GM19099 (cell line): ENCODE results near the gene LMBR1.

Experiments used
- POLR2A ChIP-seq: IDR thresholded peaks from 3 replicates; pipeline ENCODE4 v1.6.1; 2011; ENCODE audit warnings: low read depth; ENCODE audit not compliant: insufficient read length; ENCODE audit errors: extremely low read depth

LMBR1 gene

DNA sequence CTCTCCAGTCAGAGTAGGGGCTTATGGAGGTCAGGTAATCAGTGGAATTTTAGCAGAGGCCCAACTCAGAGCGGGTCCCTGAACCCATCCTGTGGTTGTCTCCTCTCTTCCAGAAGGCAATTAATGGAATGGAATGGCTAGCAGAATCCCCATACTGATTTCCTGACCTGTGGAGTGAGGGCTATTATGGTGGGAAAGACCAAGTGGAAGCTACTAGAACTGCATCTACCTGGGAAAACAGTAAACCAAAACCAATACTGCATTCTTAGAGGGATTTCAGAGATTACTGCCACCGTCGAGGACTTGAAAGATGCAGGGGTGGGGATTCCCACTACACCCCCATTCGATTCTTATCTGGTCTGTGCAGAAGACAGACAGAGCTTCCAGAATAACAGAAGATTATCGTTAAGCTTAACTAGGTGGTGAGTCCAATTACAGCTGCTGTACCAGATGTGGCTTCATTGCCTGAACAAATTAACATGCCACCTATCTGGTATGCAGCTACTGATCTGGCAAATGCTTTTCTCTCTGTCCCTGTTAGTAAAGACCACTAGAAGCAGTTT is 73.2 kb downstream of the LMBR1 start:
- TF ChIP-seq POLR2A = no peak

DNA sequence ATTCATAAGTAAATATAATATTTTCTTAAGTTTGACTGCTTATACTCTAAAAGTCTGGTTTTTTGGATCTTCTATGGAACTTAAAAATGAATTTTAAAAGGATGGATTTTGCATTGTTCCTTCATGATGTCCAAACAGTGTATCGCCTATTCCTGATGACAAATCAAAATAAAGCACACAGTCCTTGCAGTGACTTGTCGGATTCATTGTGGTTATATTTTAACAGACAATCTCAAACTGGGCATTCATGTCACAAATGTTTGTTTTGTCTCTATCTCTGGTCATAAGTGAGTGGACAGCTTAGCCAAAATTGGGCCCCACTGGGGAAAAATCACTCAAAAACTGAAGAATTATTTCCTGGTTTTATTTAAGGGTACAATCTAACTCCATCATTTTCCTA is 74.8 kb downstream of the LMBR1 start:
- no peak for TF ChIP-seq POLR2A

DNA sequence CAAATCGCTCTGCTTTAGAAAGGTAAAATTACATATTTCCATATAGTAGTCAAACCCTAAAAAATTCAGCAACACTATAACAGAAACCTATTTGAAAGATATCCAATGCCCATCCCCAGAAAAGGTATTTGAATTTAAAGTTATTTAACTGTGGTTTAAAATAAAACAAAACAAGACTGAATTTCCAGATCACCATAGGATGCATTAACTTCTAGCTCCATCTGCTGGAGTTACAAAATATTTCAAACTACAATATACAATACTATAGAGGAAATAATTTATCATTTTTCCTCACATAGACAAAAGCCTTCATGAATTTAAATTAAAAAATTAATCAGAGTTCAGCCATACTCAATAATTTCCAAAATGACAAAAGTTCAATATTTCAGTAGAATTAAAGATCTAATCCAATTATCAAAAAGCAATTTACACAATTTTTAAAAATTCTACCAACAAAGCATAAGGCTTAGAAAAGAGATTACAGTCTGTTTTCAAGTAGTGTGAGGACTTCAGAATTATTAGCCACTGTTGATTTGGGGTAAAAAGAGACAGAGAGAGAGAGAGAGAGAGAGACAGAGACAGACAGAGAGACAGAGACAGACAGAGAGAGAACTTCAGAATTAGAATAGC is 75.9 kb downstream of the LMBR1 start:
- TF ChIP-seq POLR2A = no peak

DNA sequence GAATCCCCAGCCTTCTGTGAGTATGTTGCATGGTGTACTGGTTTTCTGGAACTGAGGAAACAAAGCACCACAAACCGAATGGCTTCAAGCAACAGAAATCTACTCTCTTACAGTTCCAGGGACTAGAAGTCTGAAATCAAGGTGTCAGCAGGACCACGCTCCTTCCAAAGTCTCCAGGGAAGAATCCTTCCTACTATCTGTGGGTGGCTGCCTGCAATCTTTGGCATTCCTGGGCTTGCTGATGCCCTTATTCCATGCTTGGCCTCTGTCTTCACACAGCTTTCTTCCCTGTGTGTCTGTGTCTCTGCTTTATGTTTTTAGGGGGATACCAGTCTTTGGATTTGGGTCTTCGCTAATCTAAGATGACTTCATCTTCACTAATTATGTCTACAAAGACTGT is 81.3 kb downstream of the LMBR1 start:
- TF ChIP-seq POLR2A = no peak

DNA sequence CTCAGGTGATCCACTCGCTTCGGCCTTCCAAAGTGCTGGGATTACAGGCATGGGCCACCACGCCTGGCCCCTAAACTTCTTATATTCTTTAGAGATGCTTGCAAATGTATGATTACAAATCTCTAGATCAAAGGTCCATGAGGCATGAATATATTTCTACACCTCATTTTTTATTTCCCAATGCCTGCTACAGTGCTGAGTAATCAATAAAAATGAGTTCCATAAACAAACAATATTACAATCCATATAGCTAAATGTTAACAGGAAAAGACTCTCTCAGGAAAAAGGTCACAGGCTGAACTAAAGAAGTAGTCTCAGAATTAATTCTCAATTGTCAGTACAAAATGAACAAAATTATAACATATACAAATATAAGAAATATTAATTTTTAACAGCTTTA is 90.8 kb downstream of the LMBR1 start:
- TF ChIP-seq POLR2A = no peak

DNA sequence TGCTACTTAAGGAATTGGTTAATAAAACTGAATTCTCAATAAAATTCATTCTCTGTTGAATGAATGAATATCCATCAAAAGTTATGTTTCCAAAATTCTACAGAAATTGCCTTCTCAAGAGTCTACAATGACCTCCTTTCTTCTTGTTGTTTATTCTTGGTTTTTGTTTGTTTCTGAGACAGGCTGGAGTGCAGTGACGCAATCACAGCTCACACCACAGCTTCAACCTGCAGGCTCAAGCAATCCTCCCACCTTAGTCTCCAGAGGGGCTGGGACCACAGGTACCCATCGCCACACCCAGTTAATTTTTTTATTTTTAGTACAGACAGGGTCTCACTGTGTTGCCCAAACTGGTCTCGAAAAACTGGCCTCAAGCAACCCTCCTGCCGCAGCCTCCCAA is 97.6 kb downstream of the LMBR1 start:
- no peak for TF ChIP-seq POLR2A

DNA sequence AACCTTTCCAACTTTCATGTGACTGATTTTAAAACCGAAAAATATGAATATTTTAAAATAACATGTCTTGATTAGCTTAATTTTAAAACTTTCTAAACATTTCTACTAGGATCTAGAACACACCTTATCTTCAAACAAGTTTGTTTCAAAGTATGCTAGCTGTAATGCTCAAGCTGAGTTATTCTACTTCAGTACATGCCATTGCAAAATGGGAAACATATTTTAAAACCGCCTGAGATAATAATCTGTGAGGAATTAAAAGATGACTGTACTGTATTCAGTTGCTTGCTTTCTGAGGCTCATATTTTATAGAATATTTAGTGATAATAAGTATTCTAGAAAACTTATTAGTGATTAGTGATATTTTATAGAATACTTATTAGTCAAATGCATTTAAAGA is 99.6 kb downstream of the LMBR1 start:
- TF ChIP-seq POLR2A = no peak

DNA sequence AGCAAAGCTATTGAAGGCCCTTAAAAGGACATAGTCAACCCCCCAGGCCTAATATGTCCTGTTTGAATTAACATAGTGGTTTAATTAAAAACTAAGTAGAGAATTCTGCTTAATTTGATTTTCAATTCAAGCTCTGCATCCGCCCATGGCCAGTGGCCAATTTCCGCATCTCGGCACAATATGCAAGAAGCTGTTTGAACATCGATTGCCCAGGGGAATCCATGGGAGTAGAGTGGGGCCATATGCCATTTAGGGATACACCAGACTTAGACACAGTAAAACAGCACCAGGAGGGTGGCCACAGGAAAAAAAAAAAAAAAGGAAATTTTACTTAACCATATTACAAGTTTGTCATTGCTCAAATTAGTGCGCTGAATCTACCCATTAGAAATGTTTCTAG is 100.4 kb downstream of the LMBR1 start:
- TF ChIP-seq POLR2A = no peak

DNA sequence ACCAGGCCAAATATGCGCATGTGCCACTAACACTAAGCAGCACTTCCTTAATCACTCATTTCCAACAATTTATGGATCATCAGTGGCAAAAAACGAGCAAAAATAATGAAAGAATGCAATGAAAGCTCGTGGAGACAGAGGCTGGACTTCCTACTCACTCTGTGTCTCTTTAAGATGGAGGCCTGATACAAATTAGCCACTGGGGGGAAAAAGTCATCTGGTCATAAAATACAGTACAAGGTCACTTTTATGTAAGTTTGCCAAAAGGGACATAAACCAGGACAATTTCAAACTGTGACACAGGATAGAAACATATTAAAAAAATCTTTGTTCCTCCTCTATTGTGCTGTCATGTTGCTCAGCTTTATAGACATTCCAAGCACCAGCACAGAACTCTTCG is 101.7 kb downstream of the LMBR1 start:
- TF ChIP-seq POLR2A = no peak

DNA sequence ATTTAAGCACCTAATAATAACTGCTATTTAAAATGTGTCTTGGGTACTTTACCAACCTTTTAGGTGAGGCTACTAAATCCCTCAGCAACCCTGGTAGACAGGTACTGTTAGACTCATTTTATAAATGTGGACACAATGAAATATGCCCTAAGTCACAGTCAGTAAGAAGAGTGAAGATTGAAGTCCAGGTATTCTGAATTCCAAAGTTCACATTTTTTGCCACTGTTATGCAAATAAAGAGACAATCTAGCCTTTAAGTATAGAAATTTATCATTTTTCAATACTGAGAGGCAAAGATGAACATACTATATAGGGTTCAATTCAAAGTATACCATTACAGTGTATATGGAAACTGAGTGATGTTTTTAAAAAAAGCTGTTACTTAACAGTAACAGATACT is 102.7 kb downstream of the LMBR1 start:
- no peak for TF ChIP-seq POLR2A

DNA sequence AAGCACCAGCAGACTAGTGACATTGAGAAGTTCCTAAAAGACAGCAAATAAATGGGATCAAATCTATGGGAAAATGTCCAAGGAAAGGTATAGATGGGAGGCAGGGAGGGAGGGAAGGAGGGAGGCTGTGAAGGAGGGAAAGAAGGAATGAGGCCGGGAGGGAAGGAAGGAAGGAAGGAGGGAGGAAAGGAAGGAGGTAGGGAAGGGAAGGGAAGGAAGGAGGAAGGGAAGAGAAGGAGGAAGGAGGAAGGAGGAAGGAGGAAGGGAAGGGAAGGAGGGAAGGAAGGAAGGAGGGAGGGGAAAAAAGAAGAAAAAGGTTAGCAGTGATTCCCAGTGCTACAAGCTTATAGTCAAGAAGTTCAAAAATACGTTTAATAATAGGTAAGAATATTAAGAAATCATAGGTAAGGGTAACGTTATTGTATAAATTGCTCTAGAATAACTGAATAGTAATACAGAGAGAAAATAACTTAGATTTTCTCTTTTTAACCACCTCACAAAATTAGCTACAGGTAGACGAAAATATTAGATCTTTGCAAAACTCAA is 106.9 kb downstream of the LMBR1 start:
- no peak for TF ChIP-seq POLR2A

DNA sequence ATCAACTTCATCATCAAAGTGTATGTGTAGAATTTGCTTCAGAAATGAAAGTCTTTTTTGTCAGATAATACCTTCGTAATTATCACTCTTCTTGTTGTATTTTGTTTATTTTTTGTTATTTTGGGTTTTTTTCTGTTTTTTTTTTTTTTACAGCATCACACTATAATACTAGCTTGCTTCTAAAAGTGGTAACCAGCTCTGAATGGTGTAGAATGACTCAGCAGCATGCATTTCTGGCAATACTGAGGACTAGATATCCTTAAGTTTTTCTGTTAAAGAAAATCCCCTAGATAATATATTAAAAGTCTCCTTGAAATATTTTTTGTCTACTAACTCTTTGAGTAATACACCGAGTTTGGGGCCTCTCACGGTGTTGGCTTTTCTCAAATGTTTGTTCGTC is 109.1 kb downstream of the LMBR1 start:
- no peak for TF ChIP-seq POLR2A

DNA sequence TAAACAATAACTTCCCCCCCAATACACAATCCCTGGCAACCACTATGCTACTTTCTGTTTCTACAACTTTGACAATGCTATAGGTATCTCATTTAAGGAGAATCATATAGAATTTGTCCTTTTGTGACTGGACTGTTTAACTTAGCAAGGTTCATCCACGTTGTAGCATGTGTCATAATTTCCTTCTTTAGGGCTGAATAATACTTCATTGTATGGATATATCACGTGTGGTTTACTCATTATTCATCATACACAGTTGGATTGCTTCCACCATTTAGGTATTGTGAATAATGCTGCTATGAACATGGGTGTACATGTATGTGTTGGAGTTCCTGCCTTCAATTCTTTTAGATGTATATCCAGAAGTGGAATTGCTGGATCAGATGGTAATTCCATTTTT is 111.0 kb downstream of the LMBR1 start:
- no peak for TF ChIP-seq POLR2A

DNA sequence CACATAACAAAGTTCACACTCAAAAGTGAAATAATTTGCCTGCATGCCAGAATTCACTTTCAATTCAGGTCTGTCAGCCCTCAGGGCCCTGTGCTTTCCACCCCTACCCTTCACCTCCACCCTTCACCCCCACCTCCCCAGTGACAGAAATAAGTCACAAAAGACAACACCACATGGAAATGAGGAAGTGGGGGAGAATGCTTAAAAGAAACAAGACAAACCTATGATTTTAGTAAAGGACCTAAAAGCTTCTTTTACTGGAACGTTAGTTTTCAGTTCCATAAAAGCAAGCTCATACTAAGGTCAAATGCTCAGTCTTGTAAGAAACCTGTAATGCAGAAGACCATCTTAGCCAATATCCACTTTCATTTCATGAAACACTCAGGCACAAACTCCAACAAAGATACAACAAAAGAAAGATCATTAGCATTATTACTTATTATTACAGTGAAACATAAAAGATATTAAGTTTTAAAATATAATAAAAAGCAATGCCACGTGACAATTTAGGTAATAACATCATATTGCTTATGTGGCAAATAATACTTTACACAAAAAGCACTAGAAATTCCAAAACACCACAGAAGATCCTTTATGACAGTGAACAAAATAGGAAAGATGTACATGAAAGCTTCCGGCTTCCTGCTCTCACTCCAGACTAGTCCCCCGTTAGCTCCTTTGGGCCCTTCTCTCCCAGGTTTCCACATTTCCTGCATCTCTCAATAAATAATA is 112.1 kb downstream of the LMBR1 start:
- no peak for TF ChIP-seq POLR2A

DNA sequence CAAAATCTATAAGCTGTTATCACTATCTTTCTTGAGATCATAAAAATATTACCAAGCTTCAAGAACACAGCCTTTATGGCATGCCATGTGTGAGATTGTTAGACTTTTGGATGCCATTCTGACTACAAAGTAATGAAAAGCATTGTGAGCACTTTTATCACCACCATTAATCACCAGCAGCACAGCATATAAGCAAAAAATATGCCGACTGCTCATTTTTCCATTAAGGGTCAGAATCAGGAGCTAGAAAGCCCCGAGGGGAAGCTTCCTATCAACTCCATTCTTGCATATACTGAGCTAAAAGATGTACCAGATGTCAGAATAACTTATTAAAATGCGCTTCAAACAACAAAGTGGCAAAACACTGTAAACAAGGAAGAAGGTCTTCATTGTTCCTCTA is 114.3 kb downstream of the LMBR1 start:
- TF ChIP-seq POLR2A = no peak

DNA sequence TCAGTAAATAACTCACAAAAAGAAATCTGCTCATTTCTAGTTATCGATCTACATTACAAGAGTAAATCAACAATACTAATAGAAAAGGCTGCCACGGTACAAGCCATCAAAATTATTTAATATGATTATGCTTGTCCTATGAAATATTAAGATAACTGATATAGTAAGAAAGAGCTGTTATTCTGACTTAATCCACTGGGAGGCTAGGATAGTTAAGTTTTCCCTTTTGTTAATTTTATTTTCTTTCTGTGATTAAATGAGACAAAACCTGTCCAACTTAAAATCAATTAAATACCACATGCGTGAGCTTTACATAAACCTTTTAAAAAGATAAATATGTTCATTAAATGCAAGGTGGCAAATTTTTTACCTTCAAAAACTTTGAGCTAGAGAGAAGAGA is 114.8 kb downstream of the LMBR1 start:
- TF ChIP-seq POLR2A = no peak
